ENCODE results near the gene ELMO1.
A peak's percentile ranks its signal among the peaks of the same experiment; 100 is the strongest.

The ELMO1 gene, protein sequence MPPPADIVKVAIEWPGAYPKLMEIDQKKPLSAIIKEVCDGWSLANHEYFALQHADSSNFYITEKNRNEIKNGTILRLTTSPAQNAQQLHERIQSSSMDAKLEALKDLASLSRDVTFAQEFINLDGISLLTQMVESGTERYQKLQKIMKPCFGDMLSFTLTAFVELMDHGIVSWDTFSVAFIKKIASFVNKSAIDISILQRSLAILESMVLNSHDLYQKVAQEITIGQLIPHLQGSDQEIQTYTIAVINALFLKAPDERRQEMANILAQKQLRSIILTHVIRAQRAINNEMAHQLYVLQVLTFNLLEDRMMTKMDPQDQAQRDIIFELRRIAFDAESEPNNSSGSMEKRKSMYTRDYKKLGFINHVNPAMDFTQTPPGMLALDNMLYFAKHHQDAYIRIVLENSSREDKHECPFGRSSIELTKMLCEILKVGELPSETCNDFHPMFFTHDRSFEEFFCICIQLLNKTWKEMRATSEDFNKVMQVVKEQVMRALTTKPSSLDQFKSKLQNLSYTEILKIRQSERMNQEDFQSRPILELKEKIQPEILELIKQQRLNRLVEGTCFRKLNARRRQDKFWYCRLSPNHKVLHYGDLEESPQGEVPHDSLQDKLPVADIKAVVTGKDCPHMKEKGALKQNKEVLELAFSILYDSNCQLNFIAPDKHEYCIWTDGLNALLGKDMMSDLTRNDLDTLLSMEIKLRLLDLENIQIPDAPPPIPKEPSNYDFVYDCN

DNA sequence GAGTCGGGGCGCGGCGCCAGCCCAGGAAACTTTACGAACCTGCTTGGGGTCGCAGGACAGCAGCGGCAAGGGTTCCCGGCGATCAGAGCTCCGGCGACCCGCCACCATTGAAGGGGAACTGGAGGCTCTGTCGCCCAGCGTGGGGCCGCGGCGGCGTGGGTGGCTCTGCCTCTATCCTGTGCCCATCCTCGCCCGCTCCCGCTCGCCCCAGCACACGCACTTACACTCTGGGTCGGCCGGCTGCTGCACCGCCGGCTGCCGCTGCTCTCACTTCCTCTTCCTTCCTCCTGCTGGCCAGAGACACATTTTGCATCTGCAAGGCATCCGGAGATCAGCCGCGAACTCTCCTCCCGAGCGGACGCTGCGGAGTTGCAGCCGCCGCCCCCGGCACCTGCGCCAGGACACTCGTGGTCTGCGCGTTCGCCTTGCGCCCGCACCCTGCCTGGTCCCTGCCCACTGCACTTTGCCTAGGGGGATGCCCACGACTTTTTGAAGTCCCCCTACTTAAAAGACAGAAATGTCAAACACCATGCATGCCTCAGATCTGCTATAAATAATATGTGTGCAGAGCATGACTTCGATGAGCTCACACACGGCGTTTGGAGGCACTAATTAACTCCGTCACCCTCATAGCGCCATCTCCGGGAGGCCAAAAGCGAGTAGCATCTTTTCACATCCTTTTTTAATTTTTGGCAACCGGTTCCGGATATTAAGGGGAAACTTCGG lies at the start of gene ELMO1:
TSS of gene ELMO1 (minus strand) at position 229 of the 726 bp plus-strand sequence. CDS start 106,174 bp downstream, outside the sequence.
- DNase-seq (ENCODE audit: low read depth in 2 of 2), result peak; percentile 63 to 72

DNA sequence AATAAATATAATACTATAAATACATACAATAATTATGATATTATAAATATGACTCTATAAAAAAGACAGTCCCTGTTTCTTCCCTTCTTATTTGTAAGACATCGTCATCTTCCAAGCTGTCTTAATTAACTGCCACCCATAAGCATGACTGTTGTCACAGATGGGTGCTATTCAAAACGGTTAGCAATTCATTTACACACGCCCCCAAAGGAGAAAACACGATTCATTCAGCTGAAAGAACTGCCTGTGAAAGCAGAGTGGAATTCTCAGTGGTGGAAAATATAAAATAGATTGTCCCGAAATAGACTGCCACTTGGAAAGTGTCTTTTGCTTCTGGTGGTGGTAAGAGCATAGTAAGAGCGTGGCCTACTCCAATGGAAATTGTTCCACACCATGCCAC lies 48.9 kb upstream of the ELMO1 start:
- DNase-seq (ENCODE audit: low read depth in 2 of 2), result no peak

DNA sequence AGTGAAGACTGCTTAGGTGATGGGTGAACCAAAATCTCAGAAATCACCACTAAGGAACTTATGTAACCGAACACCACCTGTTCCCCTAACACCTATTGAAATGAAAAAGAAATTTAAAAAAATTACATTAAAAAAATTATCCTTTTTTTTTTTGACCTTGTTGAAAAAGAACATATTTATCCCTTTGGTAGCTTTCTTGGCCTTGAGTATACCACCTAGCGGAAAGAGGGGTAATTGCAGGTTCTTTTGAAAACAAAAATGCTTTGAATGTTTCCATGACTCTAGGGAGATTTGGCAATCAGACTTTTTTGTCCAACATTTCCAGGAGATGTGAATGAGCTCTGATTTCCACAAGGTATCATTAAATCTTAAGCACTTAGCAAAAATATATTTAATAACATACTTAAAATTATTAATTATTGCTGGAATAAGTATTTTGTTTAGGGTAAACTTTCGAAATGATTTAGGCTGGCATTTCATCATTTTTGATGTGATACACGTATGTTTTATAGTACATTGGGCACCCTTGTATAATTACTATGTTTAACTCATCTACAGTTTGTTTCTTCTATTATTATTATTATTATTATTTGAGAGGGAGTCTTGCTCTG lies 47.0 kb upstream of the ELMO1 start:
- no peak for DNase-seq (ENCODE audit: low read depth in 2 of 2)

DNA sequence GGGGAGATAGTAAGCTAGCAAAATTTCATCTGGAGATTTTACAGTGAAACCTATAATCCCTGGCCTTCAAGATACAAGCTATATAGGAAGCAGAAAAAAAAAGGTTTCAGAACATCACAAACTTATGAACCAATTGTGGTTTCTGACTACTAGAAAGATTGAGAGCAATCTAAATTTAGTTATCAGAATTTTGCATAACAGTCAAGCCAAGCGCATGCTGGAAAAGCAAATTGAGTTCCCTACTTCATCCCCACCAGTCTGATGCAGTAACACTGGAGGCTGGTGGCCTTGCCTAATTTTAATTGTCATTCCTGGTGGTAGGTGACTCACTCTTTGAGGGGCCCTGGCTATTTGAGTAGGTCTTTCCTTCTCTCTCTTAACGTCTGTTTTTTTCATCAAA lies 46.3 kb upstream of the ELMO1 start:
- no peak for DNase-seq (ENCODE audit: low read depth in 2 of 2)

DNA sequence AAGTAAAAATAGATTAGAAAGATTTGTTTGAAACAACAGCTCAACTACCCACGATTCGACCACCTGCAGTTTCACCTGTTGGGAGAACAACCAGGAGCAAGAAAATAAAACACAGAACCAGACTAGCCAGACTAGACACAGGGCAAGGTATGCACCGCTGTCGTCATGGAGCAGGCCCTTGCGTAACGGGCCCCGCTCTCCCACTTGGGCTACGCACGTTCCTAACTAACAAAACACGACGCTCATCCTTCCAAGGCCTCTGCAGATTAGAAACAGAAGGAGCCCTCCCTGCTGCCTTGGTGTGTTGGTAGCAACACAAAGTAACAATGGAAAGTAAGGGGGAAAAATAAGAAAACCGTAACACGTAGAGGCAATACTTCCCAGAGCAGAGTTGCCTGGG lies 45.1 kb upstream of the ELMO1 start:
- DNase-seq (ENCODE audit: low read depth in 2 of 2), result no peak

DNA sequence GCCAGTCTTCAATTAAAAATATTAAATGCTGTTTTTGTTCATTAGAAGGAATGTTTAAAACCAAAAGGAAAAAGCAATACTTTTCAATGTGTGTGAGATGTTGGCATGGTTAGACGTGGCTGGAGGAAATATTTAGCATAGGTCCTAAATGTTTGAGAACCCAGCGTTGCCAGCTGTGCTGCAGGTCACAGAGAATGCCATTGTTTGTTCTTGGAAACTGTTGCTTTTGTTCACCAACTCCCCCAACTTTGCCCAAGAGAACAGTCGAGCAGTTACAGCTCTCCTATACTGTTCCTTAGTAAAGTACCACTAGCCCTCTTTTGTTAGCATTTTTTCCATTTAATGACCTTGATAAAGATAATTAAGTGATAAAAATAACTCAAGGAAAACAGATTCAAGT lies 44.5 kb upstream of the ELMO1 start:
- DNase-seq (ENCODE audit: low read depth in 2 of 2), result no peak

DNA sequence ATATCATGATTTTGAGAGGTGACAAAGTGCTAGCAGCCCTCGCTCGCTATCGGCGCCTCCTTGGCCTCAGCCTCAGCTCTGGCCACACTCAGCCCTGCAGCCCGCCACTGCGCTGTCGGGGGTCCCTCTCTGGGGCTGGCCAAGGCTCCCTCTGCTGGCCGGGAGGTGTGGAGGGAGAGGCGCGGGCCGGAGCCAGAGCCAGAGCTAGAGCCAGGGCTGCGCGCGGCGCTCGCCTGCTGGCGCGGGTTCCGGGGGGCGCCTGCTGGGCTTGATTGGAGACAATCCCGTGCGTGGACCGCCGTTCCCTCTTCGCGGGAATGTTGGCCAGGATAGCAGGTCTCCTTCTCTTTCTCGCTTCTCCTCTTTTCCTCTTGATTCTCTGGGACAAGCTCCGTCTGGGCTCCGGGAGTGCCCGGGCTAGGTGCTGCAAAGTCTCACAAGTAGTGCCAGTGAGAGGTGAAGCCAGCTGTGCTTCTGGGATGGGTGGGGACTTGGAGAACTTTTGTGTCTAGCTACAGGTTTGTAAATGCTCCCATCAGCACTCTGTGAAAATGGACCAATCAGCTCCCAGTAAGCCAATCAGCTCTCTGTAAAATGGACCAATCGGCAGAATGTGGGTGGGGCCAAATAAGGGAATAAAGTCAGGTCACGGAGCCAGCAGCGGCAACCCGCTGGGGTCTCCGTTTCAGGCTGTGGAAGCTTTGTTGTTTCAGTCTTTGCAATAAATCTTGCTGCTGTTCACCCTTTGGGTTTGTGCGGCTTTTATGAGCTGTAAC lies 43.4 kb upstream of the ELMO1 start:
- DNase-seq (ENCODE audit: low read depth in 2 of 2), result no peak

DNA sequence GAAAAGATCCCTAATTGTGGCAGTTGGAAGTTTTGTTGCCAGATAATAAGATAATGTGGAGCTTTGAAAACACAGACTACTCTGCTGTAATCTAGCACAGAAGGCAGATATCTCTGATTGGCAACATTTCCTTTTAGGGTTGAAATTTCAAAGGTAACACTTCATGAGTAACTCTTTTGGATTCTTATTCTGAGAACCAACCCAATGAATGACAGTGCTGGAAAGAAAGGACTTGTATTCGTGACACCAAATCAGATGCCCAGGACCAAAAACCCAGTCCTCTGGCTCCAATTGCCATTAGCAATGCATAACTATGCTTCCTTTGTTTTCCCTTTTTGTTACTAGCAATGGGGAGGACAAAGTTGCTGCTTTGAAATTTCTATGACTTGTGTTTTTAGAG lies 41.0 kb upstream of the ELMO1 start:
- no peak for DNase-seq (ENCODE audit: low read depth in 2 of 2)

DNA sequence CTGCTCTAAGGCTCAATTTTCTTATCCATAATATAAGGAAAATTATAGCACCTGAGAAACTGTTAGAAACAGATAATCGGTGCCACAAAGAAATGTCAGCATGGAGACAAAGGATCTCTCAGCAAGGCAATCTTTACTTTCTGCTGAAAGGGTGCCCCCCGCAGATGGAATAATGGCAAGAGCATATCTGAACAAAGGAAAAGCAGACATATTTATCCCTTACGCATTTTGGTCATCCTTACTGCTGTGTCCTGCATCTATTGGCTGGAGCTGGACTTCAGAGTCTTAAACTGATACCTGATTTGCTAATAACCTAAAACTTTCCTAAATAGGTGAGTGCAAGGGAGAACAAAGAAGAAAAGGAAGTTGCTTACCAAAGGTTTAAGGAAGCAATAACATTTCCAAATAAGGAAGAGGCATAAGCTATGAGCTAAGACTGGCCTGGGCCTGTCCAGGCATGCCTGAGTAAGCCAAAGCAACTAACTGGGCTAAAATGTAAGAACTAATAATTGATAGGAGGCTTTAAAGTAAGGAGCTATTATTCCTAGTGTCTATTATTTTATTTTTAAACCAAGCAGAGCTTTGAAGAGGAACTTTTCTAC lies 39.6 kb upstream of the ELMO1 start:
- no peak for DNase-seq (ENCODE audit: low read depth in 2 of 2)

DNA sequence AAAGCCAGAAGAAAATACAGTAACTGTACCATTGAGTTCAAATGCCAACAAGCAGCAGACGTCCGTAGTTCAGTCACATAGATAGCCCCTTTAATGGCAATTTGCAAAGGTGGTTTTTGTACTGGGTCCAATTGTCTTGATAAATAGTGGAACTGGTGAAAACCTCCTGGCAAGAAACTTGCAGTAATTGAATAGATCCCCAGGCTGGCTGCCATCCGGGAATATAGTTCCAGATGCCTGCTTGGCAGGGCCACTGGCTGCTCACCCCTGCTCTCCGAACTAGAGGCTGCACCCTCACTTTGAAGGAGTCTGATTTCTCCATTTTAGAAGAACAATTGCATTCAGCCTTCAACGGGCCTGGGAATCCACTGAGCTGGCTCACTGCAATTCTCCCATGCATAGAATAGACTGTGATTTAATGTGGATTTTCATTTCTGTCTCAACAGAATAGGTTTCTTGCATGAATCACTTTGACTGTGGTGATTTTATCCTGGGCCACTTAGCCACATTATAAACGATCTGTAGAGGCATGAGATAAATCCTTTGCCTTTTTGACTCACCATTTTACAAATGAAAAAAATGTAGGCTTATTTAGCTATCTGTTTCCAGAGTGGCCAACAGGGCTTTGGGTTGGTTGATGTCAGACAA lies 35.9 kb upstream of the ELMO1 start:
- no peak for DNase-seq (ENCODE audit: low read depth in 2 of 2)

DNA sequence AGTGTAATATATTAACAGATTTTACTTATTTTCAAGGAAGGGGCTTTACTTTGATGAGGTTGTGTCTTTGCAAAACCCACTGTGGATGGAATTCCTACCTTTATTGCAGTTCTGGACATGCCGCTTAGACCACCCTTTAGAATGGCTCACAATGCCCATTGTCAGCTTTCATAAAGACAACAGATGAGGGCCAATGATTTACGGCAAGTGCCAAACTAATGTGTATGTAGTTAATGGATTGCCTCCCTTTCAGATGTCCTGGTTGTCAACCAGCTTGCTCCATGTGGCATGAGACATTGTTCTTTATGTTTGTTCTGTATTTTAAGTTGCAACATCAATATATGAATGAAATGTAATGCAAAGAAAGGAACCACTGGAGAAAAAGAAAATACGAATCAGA lies 35.0 kb upstream of the ELMO1 start:
- no peak for DNase-seq (ENCODE audit: low read depth in 2 of 2)

DNA sequence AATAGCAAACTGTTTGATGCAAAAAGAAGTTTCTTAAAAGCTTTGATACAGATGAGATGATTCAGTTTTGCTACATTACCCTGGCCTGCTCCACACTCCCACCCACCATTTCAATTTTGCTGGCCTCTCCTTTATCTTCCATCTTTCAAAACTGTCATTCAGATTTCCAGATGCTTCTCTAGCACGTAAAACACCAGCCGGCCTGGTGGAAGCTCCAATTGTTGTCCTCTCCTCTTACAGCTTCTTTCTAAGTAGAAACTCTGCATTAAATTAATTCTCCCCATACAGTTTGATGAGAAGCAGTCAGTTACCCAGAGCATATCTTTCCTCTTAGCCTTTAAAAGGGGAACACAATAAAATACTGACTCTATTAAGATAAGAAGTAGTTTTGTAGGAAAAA lies 34.3 kb upstream of the ELMO1 start:
- no peak for DNase-seq (ENCODE audit: low read depth in 2 of 2)

DNA sequence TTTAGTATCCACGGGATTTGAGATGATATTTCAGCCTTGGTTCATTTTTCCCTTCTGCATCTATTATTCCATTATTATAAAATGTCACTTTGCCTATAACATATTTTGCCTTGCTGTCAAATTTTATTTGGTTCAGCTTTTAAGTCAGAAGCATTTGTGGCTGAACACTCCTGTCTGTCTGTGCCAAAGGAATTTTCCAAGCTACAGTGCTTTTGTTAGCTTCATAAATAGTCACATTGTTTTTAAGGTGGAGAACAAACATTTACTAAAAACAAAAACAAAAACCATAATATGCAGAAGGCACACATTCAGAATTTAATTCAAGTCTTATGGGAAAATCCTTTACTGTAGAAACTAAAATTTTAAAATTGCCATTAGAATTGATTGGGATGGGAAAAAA lies 33.8 kb upstream of the ELMO1 start:
- no peak for DNase-seq (ENCODE audit: low read depth in 2 of 2)

DNA sequence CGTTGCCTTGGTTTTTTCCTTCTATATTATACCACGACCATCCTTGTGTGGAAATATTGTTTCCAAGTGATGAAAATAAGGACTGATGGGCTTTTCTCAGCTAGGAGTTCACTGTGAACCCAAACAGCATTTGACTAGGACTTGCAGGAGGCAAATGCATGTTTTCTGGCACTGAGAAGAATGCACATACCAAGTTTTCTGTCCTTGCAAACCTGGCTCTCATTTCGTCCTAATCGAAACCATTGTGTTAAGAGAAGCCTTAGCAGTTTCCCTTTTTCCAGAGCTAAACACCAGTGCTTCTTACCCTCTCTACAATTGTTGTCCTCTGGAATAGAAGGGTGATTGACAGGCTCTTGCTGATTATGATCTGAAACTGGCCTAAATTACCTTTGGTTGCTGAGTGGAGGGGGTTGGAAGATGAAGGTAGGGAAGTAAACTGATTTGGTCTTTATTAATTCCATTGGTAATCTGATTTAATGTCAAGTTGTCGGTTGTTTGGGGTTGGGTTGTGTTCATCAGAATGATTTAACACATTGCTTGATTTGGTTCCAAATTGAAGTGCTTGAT lies 33.1 kb upstream of the ELMO1 start:
- DNase-seq (ENCODE audit: low read depth in 2 of 2), result no peak

DNA sequence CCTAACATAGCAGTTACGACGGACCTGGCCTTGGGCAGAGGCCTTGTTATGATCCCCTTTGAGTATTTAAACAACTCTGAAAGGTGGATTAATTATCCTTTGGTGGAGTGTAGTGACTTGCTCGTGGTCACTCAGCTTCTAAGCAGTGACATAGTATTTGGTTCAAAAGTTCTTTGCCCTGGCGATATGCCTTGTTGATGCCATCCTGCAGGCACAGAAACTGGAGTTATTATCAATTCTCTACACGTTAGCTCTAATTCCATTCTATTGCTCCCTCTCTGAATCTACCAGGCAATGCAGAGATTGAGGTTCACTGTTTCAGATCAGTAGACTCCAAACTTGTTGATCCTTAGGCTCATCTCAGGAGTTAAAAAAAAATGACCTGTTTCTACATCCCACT lies 32.5 kb upstream of the ELMO1 start:
- DNase-seq (ENCODE audit: low read depth in 2 of 2), result no peak

DNA sequence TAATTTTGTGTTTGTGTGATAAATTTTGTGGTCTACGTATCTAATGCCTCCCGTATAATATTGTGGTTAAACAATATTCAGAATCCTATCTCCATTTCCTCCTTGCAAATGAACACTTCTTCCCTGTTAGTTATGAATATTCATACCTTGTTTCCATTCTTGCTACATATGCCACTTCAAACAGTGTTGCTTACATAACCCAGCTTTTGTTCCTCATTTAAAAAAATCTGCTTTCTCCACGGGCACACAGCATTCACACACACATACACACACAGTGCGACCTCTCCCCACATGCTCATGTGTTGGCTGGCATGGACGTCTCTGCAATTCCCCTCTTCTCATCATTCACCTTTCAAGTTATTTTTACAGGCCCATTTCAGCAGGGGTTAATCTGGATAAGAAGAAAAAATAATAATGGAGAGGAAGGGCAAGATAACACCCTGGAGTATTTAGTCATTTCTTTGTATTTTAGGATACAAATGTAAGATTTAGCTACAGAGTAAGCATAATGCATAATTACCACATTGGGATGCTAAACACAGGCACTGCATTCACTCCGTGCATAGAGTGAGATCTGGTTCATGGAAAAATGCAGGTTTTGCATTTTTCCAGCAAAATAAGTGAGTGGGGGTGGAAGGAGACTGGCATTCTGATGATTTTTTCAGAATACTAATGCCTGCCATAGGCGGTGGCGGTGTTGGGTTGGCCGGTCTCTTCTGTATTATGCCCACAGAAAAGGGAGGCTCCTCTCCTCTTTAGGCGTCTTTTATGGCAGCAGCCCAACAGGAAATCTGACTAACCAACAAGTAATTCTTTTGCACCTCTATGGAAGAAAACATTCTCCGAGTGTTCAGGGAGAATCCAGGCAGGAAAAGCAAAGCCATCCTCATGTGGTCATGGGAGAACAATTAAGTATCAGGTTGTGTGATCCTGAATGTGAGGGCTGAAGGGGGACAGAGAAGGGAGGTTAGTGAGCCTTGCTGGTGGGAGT lies 31.7 kb upstream of the ELMO1 start:
- no peak for DNase-seq (ENCODE audit: low read depth in 2 of 2)

DNA sequence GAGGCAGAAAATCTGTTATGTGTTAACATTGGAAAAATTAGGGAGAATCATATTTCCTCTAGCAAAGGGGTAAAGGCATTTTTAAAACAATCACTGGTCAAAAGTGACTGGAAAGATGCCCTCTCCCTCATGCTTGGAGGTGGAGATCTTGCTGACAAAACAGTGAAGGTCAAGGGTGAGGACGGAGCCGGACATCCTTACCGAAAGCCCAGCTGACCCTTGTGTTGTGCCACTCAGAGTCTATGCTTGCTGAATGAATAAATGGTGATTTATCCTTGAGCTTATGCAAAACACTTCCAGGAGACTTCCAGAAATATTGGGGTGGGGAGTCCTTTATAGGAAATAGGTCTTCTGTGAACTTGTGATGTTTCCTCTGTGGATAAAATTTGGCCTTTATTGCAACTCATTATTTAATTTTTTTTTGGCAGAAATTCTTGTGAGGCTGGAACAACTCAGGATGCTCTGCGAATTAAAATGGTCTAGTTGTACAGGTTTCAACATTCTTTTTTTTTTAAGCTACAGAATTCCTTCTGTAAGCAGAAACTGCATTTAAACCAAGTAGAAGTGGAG lies 28.3 kb upstream of the ELMO1 start:
- DNase-seq (ENCODE audit: low read depth in 2 of 2), result no peak

DNA sequence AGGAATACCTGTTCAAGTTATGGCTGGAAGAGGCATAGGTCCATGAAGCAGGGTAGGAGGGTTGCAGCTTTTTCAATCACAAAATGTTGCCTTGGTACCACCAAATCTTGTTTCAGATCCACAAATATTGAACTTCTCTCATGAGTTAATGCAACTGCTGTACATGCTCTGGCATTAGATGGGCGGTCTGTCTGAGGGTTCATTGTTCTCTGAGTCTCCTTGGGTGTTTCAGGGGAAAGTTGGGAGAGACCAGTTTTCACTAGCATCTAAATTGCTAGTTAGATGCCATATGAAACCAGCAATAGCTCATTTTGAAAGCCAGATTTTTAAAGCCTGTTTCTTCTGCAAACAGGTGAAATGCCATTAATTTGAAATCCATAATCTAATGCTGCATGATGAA lies 27.8 kb upstream of the ELMO1 start:
- DNase-seq (ENCODE audit: low read depth in 2 of 2), result no peak

DNA sequence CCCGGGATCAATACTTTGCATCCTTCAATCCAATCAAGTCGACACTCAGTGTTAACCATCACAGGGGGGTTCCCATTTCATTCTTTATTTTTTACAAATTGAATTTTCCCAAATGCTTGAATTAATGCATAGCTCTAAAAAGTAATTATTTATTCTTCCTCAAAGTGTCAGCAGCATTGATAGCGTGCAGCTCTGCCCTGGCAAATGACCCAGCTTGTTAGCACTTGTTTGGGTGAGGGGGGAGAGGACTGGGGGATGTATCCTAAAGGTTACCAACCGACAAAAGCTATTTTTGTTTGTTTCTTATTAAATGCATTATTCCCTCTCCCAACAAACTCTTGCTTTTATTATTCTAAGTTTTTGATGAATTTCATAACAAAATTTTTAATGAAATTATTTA lies 27.0 kb upstream of the ELMO1 start:
- DNase-seq (ENCODE audit: low read depth in 2 of 2), result no peak
